Measurements from ENCODE around the gene GABBR2. TPM values are rescaled to one million over a fixed set of nuclear protein-coding genes. Genes with fewer than 3 reads are reported as not detected.

GABBR2 gene
- total and polyA plus RNA-seq, 2 experiments from 2014 or later, result 0.89 to 1.3 TPM

DNA sequence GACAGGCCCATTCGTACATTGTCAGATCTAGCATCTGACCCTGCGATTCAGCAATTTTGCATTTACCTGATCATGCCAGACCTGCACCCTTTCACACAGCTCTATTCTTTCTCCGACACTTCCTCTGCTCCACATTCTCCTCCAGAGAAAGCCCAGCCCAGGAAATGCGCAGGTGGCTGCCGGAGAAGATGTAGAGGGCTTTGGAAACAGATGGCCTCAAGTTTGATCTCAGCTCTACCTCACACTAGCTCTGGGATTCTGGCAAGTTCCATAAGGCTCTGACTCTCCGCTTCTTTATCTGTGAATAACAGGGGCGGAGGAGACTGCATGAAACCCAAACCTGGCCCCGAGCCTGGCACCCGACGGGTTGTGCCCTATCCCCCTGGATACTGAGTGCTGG, 61.5 kb downstream of the GABBR2 start:
- 0 out of 2 replicates have a peak, but pooled peaks cover 3% of the 10 kb centered on the region for H3K9me2 ChIP-seq (ENCODE audit: insufficient read depth)
- no peaks in the 10 kb centered on the region for H3K36me3 ChIP-seq (ENCODE audit: insufficient read depth)
- H3K79me2 ChIP-seq (replicated peaks; ENCODE audit: insufficient read depth), result no peaks in the 10 kb centered on the region
- no peak overlapping the region for H3K4me3 Mint-ChIP-seq
- H3K9me3 Mint-ChIP-seq, result no peaks in the 10 kb centered on the region
- DNase-seq (ENCODE audit: low spot score) (no peak), ATAC-seq (no peak)
- H2AFZ ChIP-seq, result no peak overlapping the region
- H3K27me3 ChIP-seq (ENCODE audit: insufficient read depth), result no peaks in the 10 kb centered on the region
- H3K27ac Mint-ChIP-seq, result no peak overlapping the region
- no peaks in the 10 kb centered on the region for H3K36me3 Mint-ChIP-seq (ENCODE audit: low read depth)
- no peak for TF ChIP-seq CREB1 (CRISPR knock-in tag; IDR thresholded peaks at IDR 0.05; ENCODE audit: low read depth)
- TF ChIP-seq EZH2phosphoT487 (IDR thresholded peaks at IDR 0.05; ENCODE audit: unreplicated experiment), result no peak
- TF ChIP-seq, protein P1, sequence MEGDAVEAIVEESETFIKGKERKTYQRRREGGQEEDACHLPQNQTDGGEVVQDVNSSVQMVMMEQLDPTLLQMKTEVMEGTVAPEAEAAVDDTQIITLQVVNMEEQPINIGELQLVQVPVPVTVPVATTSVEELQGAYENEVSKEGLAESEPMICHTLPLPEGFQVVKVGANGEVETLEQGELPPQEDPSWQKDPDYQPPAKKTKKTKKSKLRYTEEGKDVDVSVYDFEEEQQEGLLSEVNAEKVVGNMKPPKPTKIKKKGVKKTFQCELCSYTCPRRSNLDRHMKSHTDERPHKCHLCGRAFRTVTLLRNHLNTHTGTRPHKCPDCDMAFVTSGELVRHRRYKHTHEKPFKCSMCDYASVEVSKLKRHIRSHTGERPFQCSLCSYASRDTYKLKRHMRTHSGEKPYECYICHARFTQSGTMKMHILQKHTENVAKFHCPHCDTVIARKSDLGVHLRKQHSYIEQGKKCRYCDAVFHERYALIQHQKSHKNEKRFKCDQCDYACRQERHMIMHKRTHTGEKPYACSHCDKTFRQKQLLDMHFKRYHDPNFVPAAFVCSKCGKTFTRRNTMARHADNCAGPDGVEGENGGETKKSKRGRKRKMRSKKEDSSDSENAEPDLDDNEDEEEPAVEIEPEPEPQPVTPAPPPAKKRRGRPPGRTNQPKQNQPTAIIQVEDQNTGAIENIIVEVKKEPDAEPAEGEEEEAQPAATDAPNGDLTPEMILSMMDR (conservative IDR thresholded peaks at IDR 0.05; ENCODE audit: low read depth in 2 of 2), result no peak
- no peak for TF ChIP-seq POLR2AphosphoS5 (IDR thresholded peaks at IDR 0.05; ENCODE audit: low read depth)
- TF ChIP-seq EZH2 (IDR thresholded peaks at IDR 0.05; ENCODE audit: low read depth, unreplicated experiment), result no peak
- H3K4me1 ChIP-seq (ENCODE audit: insufficient read depth), result peaks cover 9% of the 10 kb centered on the region; the same call in 1 of the 2 replicates
- H4K20me1 ChIP-seq (replicated peaks; ENCODE audit: insufficient read depth), result no peaks in the 10 kb centered on the region
- no peak overlapping the region for H3K4me3 ChIP-seq
- peaks cover 21% of the 10 kb centered on the region for H3K4me1 Mint-ChIP-seq
- no peak overlapping the region for H3K4me2 ChIP-seq
- no peaks in the 10 kb centered on the region for H3F3A ChIP-seq (replicated peaks; ENCODE audit: low read depth)
- peaks cover 2% of the 10 kb centered on the region for H3K27me3 Mint-ChIP-seq (ENCODE audit: insufficient read depth, low read depth, poor library complexity)
- H3K27ac ChIP-seq (ENCODE audit: low read depth), result no peak overlapping the region

DNA sequence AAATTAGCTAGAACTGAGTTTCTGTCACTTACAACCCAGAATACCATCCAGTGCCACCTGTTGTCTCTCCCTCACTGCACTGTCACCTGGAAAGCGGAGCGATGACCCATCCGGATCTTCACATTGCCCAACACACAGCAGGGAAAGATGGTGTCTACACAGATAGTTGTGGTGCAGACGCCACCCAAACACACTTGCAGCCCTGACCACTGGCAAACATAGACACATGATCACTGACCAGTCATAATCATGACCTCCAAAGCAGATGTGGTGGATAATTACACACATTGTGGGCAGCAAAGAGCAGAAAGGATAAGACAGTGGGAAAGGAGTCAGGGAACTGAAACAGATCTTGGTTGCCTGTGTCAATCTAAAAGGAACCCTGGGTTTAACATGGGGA, 64.7 kb downstream of the GABBR2 start:
- Histone ChIP-seq H2AFZ (no peak overlapping the region), H3K27ac (ENCODE audit: low read depth) (no peak overlapping the region), H3K36me3 (ENCODE audit: insufficient read depth) (no peaks in the 10 kb centered on the region), H3K79me2 (replicated peaks; ENCODE audit: insufficient read depth) (no peaks in the 10 kb centered on the region), H3F3A (replicated peaks; ENCODE audit: low read depth) (no peaks in the 10 kb centered on the region), H3K27me3 (ENCODE audit: insufficient read depth) (no peaks in the 10 kb centered on the region), H3K4me3 (no peak overlapping the region), H3K9me2 (ENCODE audit: insufficient read depth) (0 out of 2 replicates have a peak, but pooled peaks cover 3% of the 10 kb centered on the region), H3K4me1 (ENCODE audit: insufficient read depth) (peaks cover 3% of the 10 kb centered on the region; the same call in 1 of the 2 replicates), H4K20me1 (replicated peaks; ENCODE audit: insufficient read depth) (no peaks in the 10 kb centered on the region), H3K4me2 (no peak overlapping the region)
- Mint-ChIP-seq H3K4me3 (no peak overlapping the region), H3K36me3 (ENCODE audit: low read depth) (no peaks in the 10 kb centered on the region; the same call in 2 of the 3 replicates), H3K27ac (no peak overlapping the region), H3K4me1 (peaks cover 22% of the 10 kb centered on the region), H3K27me3 (ENCODE audit: insufficient read depth, low read depth, poor library complexity) (peaks cover 6% of the 10 kb centered on the region), H3K9me3 (peaks cover 9% of the 10 kb centered on the region; the same call in 2 of the 3 replicates)
- no peak for ATAC-seq
- DNase-seq (ENCODE audit: low spot score), result no peak
- TF ChIP-seq POLR2AphosphoS5 (IDR thresholded peaks at IDR 0.05; ENCODE audit: low read depth) (no peak), NANOG (IDR thresholded peaks at IDR 0.05; ENCODE audit: borderline replicate concordance) (no peak), JUNB (IDR thresholded peaks at IDR 0.05; ENCODE audit: unreplicated experiment) (no peak), STAT1 (IDR thresholded peaks at IDR 0.05; ENCODE audit: unreplicated experiment) (no peak), CREB1 (CRISPR knock-in tag; IDR thresholded peaks at IDR 0.05; ENCODE audit: low read depth) (no peak), ZNF331 (CRISPR knock-in tag; IDR thresholded peaks at IDR 0.05; ENCODE audit: low read depth) (no peak), EZH2 (IDR thresholded peaks at IDR 0.05; ENCODE audit: low read depth, unreplicated experiment) (no peak)
- TF ChIP-seq, protein P2, sequence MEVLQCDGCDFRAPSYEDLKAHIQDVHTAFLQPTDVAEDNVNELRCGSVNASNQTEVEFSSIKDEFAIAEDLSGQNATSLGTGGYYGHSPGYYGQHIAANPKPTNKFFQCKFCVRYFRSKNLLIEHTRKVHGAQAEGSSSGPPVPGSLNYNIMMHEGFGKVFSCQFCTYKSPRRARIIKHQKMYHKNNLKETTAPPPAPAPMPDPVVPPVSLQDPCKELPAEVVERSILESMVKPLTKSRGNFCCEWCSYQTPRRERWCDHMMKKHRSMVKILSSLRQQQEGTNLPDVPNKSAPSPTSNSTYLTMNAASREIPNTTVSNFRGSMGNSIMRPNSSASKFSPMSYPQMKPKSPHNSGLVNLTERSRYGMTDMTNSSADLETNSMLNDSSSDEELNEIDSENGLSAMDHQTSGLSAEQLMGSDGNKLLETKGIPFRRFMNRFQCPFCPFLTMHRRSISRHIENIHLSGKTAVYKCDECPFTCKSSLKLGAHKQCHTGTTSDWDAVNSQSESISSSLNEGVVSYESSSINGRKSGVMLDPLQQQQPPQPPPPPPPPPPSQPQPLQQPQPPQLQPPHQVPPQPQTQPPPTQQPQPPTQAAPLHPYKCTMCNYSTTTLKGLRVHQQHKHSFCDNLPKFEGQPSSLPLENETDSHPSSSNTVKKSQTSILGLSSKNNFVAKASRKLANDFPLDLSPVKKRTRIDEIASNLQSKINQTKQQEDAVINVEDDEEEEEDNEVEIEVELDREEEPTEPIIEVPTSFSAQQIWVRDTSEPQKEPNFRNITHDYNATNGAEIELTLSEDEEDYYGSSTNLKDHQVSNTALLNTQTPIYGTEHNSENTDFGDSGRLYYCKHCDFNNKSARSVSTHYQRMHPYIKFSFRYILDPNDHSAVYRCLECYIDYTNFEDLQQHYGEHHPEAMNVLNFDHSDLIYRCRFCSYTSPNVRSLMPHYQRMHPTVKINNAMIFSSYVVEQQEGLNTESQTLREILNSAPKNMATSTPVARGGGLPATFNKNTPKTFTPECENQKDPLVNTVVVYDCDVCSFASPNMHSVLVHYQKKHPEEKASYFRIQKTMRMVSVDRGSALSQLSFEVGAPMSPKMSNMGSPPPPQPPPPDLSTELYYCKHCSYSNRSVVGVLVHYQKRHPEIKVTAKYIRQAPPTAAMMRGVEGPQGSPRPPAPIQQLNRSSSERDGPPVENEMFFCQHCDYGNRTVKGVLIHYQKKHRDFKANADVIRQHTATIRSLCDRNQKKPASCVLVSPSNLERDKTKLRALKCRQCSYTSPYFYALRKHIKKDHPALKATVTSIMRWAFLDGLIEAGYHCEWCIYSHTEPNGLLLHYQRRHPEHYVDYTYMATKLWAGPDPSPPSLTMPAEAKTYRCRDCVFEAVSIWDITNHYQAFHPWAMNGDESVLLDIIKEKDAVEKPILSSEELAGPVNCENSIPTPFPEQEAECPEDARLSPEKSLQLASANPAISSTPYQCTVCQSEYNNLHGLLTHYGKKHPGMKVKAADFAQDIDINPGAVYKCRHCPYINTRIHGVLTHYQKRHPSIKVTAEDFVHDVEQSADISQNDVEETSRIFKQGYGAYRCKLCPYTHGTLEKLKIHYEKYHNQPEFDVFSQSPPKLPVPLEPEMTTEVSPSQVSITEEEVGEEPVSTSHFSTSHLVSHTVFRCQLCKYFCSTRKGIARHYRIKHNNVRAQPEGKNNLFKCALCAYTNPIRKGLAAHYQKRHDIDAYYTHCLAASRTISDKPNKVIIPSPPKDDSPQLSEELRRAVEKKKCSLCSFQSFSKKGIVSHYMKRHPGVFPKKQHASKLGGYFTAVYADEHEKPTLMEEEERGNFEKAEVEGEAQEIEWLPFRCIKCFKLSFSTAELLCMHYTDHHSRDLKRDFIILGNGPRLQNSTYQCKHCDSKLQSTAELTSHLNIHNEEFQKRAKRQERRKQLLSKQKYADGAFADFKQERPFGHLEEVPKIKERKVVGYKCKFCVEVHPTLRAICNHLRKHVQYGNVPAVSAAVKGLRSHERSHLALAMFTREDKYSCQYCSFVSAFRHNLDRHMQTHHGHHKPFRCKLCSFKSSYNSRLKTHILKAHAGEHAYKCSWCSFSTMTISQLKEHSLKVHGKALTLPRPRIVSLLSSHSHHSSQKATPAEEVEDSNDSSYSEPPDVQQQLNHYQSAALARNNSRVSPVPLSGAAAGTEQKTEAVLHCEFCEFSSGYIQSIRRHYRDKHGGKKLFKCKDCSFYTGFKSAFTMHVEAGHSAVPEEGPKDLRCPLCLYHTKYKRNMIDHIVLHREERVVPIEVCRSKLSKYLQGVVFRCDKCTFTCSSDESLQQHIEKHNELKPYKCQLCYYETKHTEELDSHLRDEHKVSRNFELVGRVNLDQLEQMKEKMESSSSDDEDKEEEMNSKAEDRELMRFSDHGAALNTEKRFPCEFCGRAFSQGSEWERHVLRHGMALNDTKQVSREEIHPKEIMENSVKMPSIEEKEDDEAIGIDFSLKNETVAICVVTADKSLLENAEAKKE (CRISPR knock-in tag; IDR thresholded peaks at IDR 0.05), result no peak
- TF ChIP-seq, protein P3, sequence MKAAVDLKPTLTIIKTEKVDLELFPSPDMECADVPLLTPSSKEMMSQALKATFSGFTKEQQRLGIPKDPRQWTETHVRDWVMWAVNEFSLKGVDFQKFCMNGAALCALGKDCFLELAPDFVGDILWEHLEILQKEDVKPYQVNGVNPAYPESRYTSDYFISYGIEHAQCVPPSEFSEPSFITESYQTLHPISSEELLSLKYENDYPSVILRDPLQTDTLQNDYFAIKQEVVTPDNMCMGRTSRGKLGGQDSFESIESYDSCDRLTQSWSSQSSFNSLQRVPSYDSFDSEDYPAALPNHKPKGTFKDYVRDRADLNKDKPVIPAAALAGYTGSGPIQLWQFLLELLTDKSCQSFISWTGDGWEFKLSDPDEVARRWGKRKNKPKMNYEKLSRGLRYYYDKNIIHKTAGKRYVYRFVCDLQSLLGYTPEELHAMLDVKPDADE (IDR thresholded peaks at IDR 0.05), result no peak

Measured in GM23338 (cell line).